GM23248 (cell line): ENCODE measurements around the gene NUDT16L1. TPM values are rescaled to one million over a fixed set of nuclear protein-coding genes. Genes with fewer than 3 reads are reported as not detected.

Experiments used
- DNase-seq: peaks from one replicate; pipeline ENCODE4 v3.0.0-alpha.2; 2015
- H2AFZ ChIP-seq: fragments of 200-600 bp; sonication (generic); 2 replicates; pipeline ENCODE4 v1.6.1; 2016; ENCODE audit warnings: antibody characterized with exemption
- H3F3A ChIP-seq: fragments of 200-600 bp; sonication (generic); 2 replicates; pipeline ENCODE4 v1.6.1; 2016; ENCODE audit warnings: mild to moderate bottlenecking, antibody characterized with exemption, mixed run types; ENCODE audit not compliant: insufficient read depth
- H3K27ac ChIP-seq: fragments of 200-600 bp; sonication (generic); 2 replicates; pipeline ENCODE4 v1.5.1; 2016; ENCODE audit warnings: mild to moderate bottlenecking
- H3K27me3 ChIP-seq: fragments of 200-600 bp; sonication (generic); replicated peaks from 2 replicates; pipeline ENCODE4 v1.6.1; 2016; ENCODE audit warnings: mild to moderate bottlenecking; ENCODE audit not compliant: insufficient read depth
- H3K36me3 ChIP-seq: fragments of 200-600 bp; sonication (generic); 2 replicates; pipeline ENCODE4 v1.6.1; 2016; ENCODE audit warnings: low read depth, mild to moderate bottlenecking
- H3K4me1 ChIP-seq: fragments of 200-600 bp; sonication (generic); 2 replicates; pipeline ENCODE4 v1.6.1; 2016; ENCODE audit warnings: mild to moderate bottlenecking; ENCODE audit not compliant: insufficient read depth
- H3K4me2 ChIP-seq: fragments of 200-600 bp; sonication (generic); one replicate; pipeline ENCODE4 v1.6.1; 2016; ENCODE audit warnings: mild to moderate bottlenecking; ENCODE audit not compliant: unreplicated experiment
- H3K4me3 ChIP-seq: fragments of 200-600 bp; sonication (generic); 2 replicates; pipeline ENCODE4 v1.5.1; 2016; ENCODE audit warnings: mild to moderate bottlenecking
- H3K79me2 ChIP-seq: fragments of 200-600 bp; sonication (generic); 2 replicates; pipeline ENCODE4 v1.6.1; 2016; ENCODE audit warnings: mild to moderate bottlenecking; ENCODE audit not compliant: insufficient read depth
- H3K9ac ChIP-seq: fragments of 200-600 bp; sonication (generic); 2 replicates; pipeline ENCODE4 v1.6.1; 2016; ENCODE audit warnings: mild to moderate bottlenecking
- H3K9me2 ChIP-seq: fragments of 200-600 bp; sonication (generic); 2 replicates; pipeline ENCODE4 v1.6.1; 2016; ENCODE audit warnings: mixed run types, mild to moderate bottlenecking, moderate library complexity; ENCODE audit not compliant: insufficient read depth
- H3K9me3 ChIP-seq: fragments of 200-600 bp; sonication (generic); one replicate; pipeline ENCODE4 v1.6.1; 2017; ENCODE audit warnings: low read depth
- H4K20me1 ChIP-seq: fragments of 200-600 bp; sonication (generic); 2 replicates; pipeline ENCODE4 v1.6.0; 2016; ENCODE audit not compliant: insufficient read depth
- EZH2 ChIP-seq: fragments of 200-600 bp; sonication (generic); IDR thresholded peaks from 2 replicates; pipeline ENCODE4 v1.6.1; 2018; ENCODE audit warnings: antibody characterized with exemption, mild to moderate bottlenecking; ENCODE audit not compliant: insufficient read depth, poor library complexity, severe bottlenecking
- EZH2phosphoT487 ChIP-seq: fragments of 200-600 bp; sonication (generic); IDR thresholded peaks from 2 replicates; pipeline ENCODE4 v1.6.1; 2018; ENCODE audit warnings: antibody characterized with exemption, moderate library complexity, mild to moderate bottlenecking, low read depth; ENCODE audit not compliant: insufficient read depth
- WGBS, 2 experiments: methylation state at CpG; one replicate each; pipeline ENCODE4 v1.1.6; 2015 to 2017; ENCODE audit warnings: low lambda C conversion rate in 2 of 2, low coverage in 1 of 2; ENCODE audit errors: missing lambda C conversion rate in 2 of 2; 5-methylcytosine and 5-hydroxymethylcytosine counted together
- in situ Hi-C: fragments of 300-500 bp; cut with MboI; formaldehyde crosslinking; loops from 2 replicates; pipeline ENCODE4 v1.15.0; 2020
- polyA plus RNA-seq: library from polyadenylated mRNA; unstranded; fragments of >200 nt; fragmentation: Nextera tagmentation; extraction: Ambion mirVana; gene quantifications from 2 replicates; pipeline ENCODE4 v1.2.1, GENCODE V29; 2016
- total RNA-seq: library from RNA; depleted of rRNA; stranded (reverse); fragments of >200 nt; shearing (Covaris generic); gene quantifications from 2 replicates; pipeline ENCODE4 v1.2.3, GENCODE V29; 2014

The NUDT16L1 gene
- total and polyA plus RNA-seq, 2 experiments from 2014 or later, result 42.9 to 43.6 TPM

DNA sequence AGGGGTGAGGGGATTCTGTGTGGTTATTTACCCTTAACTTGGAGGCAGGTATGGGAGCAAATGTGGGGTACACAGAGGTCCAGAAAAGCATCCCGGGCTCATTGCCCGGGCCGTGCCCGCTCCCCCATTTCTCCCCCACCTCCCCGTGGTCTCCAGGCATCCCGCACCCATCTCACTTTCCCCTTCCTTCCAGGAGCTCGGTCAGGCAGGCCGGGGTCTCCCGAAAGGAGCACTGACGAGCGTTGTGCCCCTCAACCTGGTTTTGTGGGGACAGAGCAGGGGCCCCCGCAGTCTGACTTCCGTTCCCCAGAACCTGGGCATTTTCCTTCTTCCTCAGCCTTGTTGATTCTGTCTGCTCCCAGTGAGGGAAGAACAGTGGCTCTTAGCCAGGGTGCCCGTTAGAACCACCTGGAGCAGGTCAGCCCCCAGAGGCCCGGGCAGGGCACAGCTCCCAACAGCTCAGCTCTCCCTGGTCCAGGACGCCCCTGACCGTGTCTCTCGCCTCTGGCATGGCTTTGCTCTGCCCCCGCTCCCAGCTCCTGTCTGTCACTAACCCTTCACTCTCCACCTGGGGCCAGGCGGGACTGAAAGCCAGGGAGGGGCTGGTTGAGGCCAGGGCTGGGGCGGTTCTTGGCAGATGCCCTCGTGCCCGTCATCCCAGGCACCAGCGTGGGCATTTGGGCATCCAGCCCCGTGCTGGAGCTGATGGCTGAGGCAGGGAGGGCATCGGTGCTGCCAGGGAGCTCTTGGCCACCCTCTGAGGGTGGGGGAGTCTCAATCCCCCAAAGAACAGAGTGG is 12.5 kb upstream of the NUDT16L1 start:
- no peaks in the 10 kb centered on the region; the same call in 1 of the 2 replicates for H3K36me3 ChIP-seq
- no peaks in the 10 kb centered on the region for H3F3A ChIP-seq
- H3K9ac ChIP-seq, result no peak overlapping the region
- H3K4me3 ChIP-seq, result no peak overlapping the region
- H2AFZ ChIP-seq, result no peak overlapping the region
- H3K9me3 ChIP-seq, result no peaks in the 10 kb centered on the region
- TF ChIP-seq EZH2, result no peak
- TF ChIP-seq EZH2phosphoT487, result no peak
- no peaks in the 10 kb centered on the region for H3K9me2 ChIP-seq
- H4K20me1 ChIP-seq, result no peaks in the 10 kb centered on the region
- no peaks in the 10 kb centered on the region for H3K4me1 ChIP-seq
- no peak overlapping the region for H3K4me2 ChIP-seq
- H3K27ac ChIP-seq, result no peak overlapping the region
- no peak for DNase-seq
- in situ Hi-C loops, result no loop called here
- no peaks in the 10 kb centered on the region for H3K27me3 ChIP-seq
- H3K79me2 ChIP-seq, result no peaks in the 10 kb centered on the region
- 88 to 89% methylated on average over 22 to 26 of the region's 26 CpGs for WGBS, 2 experiments

GRCh38 chr16:4681471-4682083 is 11.8 kb upstream of the NUDT16L1 start:
- Histone ChIP-seq H3K4me1 (no peaks in the 10 kb centered on the region), H2AFZ (no peak overlapping the region), H3K9ac (no peak overlapping the region), H3K4me2 (no peak overlapping the region), H3K9me2 (no peaks in the 10 kb centered on the region), H3K27me3 (no peaks in the 10 kb centered on the region), H3K27ac (no peak overlapping the region), H3F3A (no peaks in the 10 kb centered on the region), H3K9me3 (no peaks in the 10 kb centered on the region), H3K36me3 (no peaks in the 10 kb centered on the region; the same call in 1 of the 2 replicates), H4K20me1 (no peaks in the 10 kb centered on the region), H3K4me3 (no peak overlapping the region), H3K79me2 (no peaks in the 10 kb centered on the region)
- in situ Hi-C loops, result no loop called here
- no peak for DNase-seq
- 94 to 95% methylated on average over 39 of the region's 39 CpGs for WGBS, 2 experiments
- TF ChIP-seq EZH2, result no peak
- TF ChIP-seq EZH2phosphoT487, result no peak

- no peaks in the 10 kb centered on the region for H3K9me2 ChIP-seq
- no peaks in the 10 kb centered on the region for H4K20me1 ChIP-seq
- no peak overlapping the region for H3K4me3 ChIP-seq
- H3K9me3 ChIP-seq, result no peaks in the 10 kb centered on the region
- WGBS, 2 experiments, result 85 to 88% methylated on average over 23 to 26 of the region's 26 CpGs
- no peaks in the 10 kb centered on the region for H3F3A ChIP-seq
- no peak overlapping the region for H2AFZ ChIP-seq
- H3K79me2 ChIP-seq, result no peaks in the 10 kb centered on the region
- H3K9ac ChIP-seq, result no peak overlapping the region
- no peaks in the 10 kb centered on the region for H3K4me1 ChIP-seq
- DNase-seq, result no peak
- H3K36me3 ChIP-seq, result no peaks in the 10 kb centered on the region; the same call in 1 of the 2 replicates
- in situ Hi-C loops, result no loop called here
- no peak overlapping the region for H3K4me2 ChIP-seq
- H3K27ac ChIP-seq, result no peak overlapping the region
- no peaks in the 10 kb centered on the region for H3K27me3 ChIP-seq
- TF ChIP-seq EZH2phosphoT487, result no peak
- no peak for TF ChIP-seq EZH2
These were observed 11.2 kb upstream of the NUDT16L1 start for GRCh38 chr16:4682084-4682591.

GRCh38 chr16:4682616-4683254 is 10.6 kb upstream of the NUDT16L1 start:
- in situ Hi-C loops, result no loop called here
- Histone ChIP-seq H3K27ac (no peak overlapping the region), H3K36me3 (no peaks in the 10 kb centered on the region; the same call in 1 of the 2 replicates), H4K20me1 (no peaks in the 10 kb centered on the region), H2AFZ (no peak overlapping the region), H3K9me2 (no peaks in the 10 kb centered on the region), H3K4me1 (no peaks in the 10 kb centered on the region), H3F3A (no peaks in the 10 kb centered on the region), H3K9ac (no peak overlapping the region), H3K4me2 (no peak overlapping the region), H3K79me2 (no peaks in the 10 kb centered on the region), H3K4me3 (no peak overlapping the region), H3K27me3 (no peaks in the 10 kb centered on the region), H3K9me3 (no peaks in the 10 kb centered on the region)
- 90 to 93% methylated on average over 35 to 36 of the region's 36 CpGs for WGBS, 2 experiments
- no peak for TF ChIP-seq EZH2
- TF ChIP-seq EZH2phosphoT487, result no peak
- DNase-seq, result peak; percentile 30
